Activated CD4-positive, alpha-beta T cell treated with anti-CD3 and anti-CD28 coated beads for 36 hours (primary cell): ENCODE measurements around the gene TMEM54. TPM values are rescaled to one million over a fixed set of nuclear protein-coding genes. Genes with fewer than 3 reads are reported as not detected.

Experiments
- ATAC-seq: fragments of 200-7000 bp; cut with Tn5 transposase; one replicate; pipeline ENCODE4 v1.10.0; 2021; ENCODE audit warnings: mild to moderate bottlenecking, moderate library complexity
- CTCF ChIA-PET: fragments of 350-600 bp; sonication (Branson Sonifier 250); formaldehyde crosslinking; loops from one replicate; lab custom pipeline; 2021; ENCODE audit warnings: antibody characterized with exemption; lab: Charles Lee
- POLR2A ChIA-PET: fragments of 350-600 bp; sonication (Branson Sonifier 250); formaldehyde crosslinking; loops from one replicate; lab custom pipeline; 2021; ENCODE audit warnings: antibody characterized with exemption, inconsistent platforms; lab: Charles Lee
- DNase-seq: peaks from one replicate; pipeline ENCODE4 v3.0.0-alpha.2; 2020
- H3K27ac Mint-ChIP-seq: one replicate; pipeline ENCODE4 v1.8.0; 2021; ENCODE audit warnings: mixed read lengths
- H3K27me3 Mint-ChIP-seq: one replicate; pipeline ENCODE4 v1.8.0; 2021; ENCODE audit warnings: mixed read lengths
- H3K36me3 Mint-ChIP-seq: one replicate; pipeline ENCODE4 v1.8.0; 2021; ENCODE audit warnings: low read depth, mixed read lengths
- H3K4me1 Mint-ChIP-seq: one replicate; pipeline ENCODE4 v1.8.0; 2021; ENCODE audit warnings: mixed read lengths
- H3K4me3 Mint-ChIP-seq: one replicate; pipeline ENCODE4 v1.8.0; 2021; ENCODE audit warnings: mild to moderate bottlenecking, moderate library complexity, mixed read lengths
- H3K9me3 Mint-ChIP-seq: one replicate; pipeline ENCODE4 v1.8.0; 2021; ENCODE audit warnings: low read depth, mixed read lengths
- intact Hi-C, 2 experiments: fragments of 100-400 bp; cut with DNase I in 1 of 2; cut with micrococcal nuclease in 1 of 2; formaldehyde crosslinking; loops; one replicate each; pipeline versions ENCODE4 v1.14.2 to v1.15.1; 2022 to 2024; cut with DNase I, micrococcal nuclease
- total RNA-seq, 2 experiments: library from RNA; stranded (reverse); gene quantifications; one replicate each; pipeline ENCODE4 v1.2.3, GENCODE V29; 2021

TMEM54 gene
- total RNA-seq, 2 experiments from 2014 or later = 1.4 to 1.7 TPM

DNA sequence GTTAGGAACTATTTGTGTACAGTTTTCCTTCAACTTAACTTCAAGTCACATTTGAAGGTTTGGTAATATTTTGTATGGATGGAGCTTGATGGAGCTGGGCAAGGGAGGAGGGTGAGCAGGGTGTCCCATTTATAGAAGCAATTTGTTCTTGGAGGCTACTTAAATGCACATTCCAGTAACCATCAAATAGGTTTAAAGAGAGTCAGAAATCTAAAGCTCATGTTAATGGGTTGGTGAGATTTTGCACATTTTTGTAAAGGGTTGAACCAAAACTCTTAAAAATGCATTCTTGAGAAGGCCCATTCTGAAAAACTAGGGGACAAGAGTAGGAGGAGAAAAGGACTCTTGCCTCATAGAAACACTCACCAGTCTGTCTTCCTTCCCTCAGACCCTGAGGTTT lies 40.6 kb downstream of the TMEM54 start:
- POLR2A ChIA-PET = interaction anchor here (0.6 kb wide), 1 partner anchor 37 kb away, joined by 5 read pairs; no protein-coding TSS in a partner anchor
- no peak overlapping the region for H3K4me3 Mint-ChIP-seq
- H3K4me1 Mint-ChIP-seq = no peaks in the 10 kb centered on the region

GRCh38 chr1:32859915-32860314 lies 41.3 kb downstream of the TMEM54 start:
- Mint-ChIP-seq H3K27me3 (no peaks in the 10 kb centered on the region), H3K36me3 (peaks cover 15% of the 10 kb centered on the region), H3K27ac (no peak overlapping the region), H3K4me3 (no peak overlapping the region), H3K4me1 (no peaks in the 10 kb centered on the region), H3K9me3 (no peaks in the 10 kb centered on the region)
- ChIA-PET CTCF (interaction anchor here (0.6 to 0.7 kb wide), 4 partner anchors 8 to 744 kb away, joined by 3 read pairs; no protein-coding TSS in a partner anchor), POLR2A (interaction anchor here (0.6 kb wide), 2 partner anchors 37 to 169 kb away, joined by 4 to 5 read pairs; no protein-coding TSS in a partner anchor)
- ATAC-seq (no peak), DNase-seq (no peak)
- intact Hi-C loops = no loop called here

More for the DNA sequence above, 40.6 kb downstream of the TMEM54 start:
- ATAC-seq (no peak), DNase-seq (no peak)
- H3K36me3 Mint-ChIP-seq = peaks cover 14% of the 10 kb centered on the region
- intact Hi-C loops = no loop called here
- H3K27me3 Mint-ChIP-seq = no peaks in the 10 kb centered on the region
- H3K27ac Mint-ChIP-seq = no peak overlapping the region
- CTCF ChIA-PET = interaction anchor here (0.6 to 1.2 kb wide), 7 partner anchors 9 to 744 kb away, joined by 3 to 4 read pairs (median 3); no protein-coding TSS in a partner anchor
- no peaks in the 10 kb centered on the region for H3K9me3 Mint-ChIP-seq

- H3K4me1 Mint-ChIP-seq = no peaks in the 10 kb centered on the region
- POLR2A ChIA-PET = no interaction called here
- no peak for DNase-seq
- intact Hi-C loops = no loop called here
- CTCF ChIA-PET = interaction anchor here (0.5 to 0.6 kb wide), 3 partner anchors 116 to 388 kb away, joined by 3 read pairs; no protein-coding TSS in a partner anchor
- H3K36me3 Mint-ChIP-seq = peaks cover 24% of the 10 kb centered on the region
- no peaks in the 10 kb centered on the region for H3K9me3 Mint-ChIP-seq
- H3K27ac Mint-ChIP-seq = no peak overlapping the region
- H3K4me3 Mint-ChIP-seq = no peak overlapping the region
- H3K27me3 Mint-ChIP-seq = no peaks in the 10 kb centered on the region
- no peak for ATAC-seq
Measured at GRCh38 chr1:32858791-32859190, 42.4 kb downstream of the TMEM54 start.

DNA sequence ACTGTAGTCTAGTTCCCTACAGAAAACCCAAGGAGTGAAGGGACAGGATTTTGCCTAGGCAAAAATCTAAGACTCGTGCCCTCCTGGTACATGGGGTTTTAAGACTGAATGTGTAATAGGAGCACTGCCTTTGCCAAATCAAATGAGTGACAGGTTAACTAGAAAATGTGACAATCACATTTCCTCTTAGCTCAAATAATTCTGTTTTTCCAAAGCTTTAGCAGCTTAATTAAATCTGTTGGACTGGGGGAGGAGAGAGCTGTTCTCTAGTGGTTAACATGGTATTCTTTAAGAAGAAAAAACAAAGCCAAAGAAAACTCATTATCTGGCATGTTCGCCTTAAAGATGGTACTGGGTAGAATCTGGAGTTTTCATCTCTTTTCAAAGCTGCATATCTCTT lies 43.1 kb downstream of the TMEM54 start:
- no peak overlapping the region for H3K27ac Mint-ChIP-seq
- no peaks in the 10 kb centered on the region for H3K27me3 Mint-ChIP-seq
- peaks cover 29% of the 10 kb centered on the region for H3K36me3 Mint-ChIP-seq
- H3K9me3 Mint-ChIP-seq = no peaks in the 10 kb centered on the region
- no peak for ATAC-seq
- intact Hi-C loops = no loop called here
- DNase-seq = no peak
- no peak overlapping the region for H3K4me3 Mint-ChIP-seq
- ChIA-PET POLR2A (no interaction called here), CTCF (interaction anchor here (0.5 to 0.6 kb wide), 2 partner anchors 115 to 256 kb away, joined by 3 read pairs; no protein-coding TSS in a partner anchor)
- no peaks in the 10 kb centered on the region for H3K4me1 Mint-ChIP-seq

- no peaks in the 10 kb centered on the region for H3K4me1 Mint-ChIP-seq
- no peaks in the 10 kb centered on the region for H3K9me3 Mint-ChIP-seq
- H3K27me3 Mint-ChIP-seq = no peaks in the 10 kb centered on the region
- ChIA-PET CTCF (no interaction called here), POLR2A (no interaction called here)
- DNase-seq = no peak
- intact Hi-C loops = no loop called here
- no peak overlapping the region for H3K27ac Mint-ChIP-seq
- ATAC-seq = no peak
- H3K36me3 Mint-ChIP-seq = peaks cover 27% of the 10 kb centered on the region
- no peak overlapping the region for H3K4me3 Mint-ChIP-seq
Measured at GRCh38 chr1:32855861-32856617, 45.1 kb downstream of the TMEM54 start.

DNA sequence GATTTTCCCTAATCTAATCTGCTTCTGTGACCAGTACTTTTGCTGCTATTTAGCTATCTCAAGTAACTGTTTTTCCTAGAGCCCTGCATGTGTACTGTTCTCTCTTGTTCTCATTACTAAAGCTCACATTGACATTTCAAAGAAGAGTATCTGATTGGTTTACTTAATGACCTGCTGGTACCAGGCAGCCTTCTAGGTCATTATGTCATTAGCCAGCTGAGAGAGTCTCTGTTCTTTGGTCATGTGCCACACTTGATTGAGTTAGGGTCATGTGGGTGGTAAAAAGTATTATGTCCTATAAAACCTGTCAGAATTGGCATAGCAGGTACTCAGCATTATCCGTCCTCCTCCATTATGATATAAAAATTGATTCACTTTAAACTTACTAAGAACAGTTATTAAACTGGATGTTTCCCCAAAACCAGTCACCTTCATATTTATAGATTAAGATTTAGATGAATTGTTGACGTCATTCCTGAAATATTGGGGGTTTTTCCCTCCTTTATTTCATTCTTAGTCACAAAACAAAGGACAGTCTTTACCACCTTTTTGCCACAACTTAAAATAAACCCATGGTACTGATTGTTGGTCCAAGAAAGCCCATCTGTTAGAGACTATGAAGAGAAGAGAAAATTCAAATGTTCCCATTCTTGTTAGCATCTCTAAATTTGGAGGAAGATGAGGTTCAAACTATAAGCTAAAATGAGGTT lies 52.7 kb downstream of the TMEM54 start:
- Mint-ChIP-seq H3K9me3 (no peaks in the 10 kb centered on the region), H3K36me3 (peaks cover 21% of the 10 kb centered on the region), H3K27ac (no peak overlapping the region), H3K4me3 (no peak overlapping the region), H3K27me3 (no peaks in the 10 kb centered on the region), H3K4me1 (peaks cover 4% of the 10 kb centered on the region)
- DNase-seq (no peak), ATAC-seq (no peak)
- ChIA-PET POLR2A (interaction anchor here (0.7 kb wide), 1 partner anchor 22 kb away, joined by 4 read pairs; no protein-coding TSS in a partner anchor), CTCF (interaction anchor here (0.6 to 0.7 kb wide), 3 partner anchors 24 to 66 kb away, joined by 3 to 5 read pairs (median 3); no protein-coding TSS in a partner anchor)
- intact Hi-C loops = no loop called here

Other genes starting within 250 kb of the TMEM54 start
- gene SYNC, start 198.6 kb downstream of the TMEM54 start, total RNA-seq = not detected
- 100 to 1,000 TPM; 259 to 309 TPM for gene YARS1, start 84.0 kb downstream of the TMEM54 start, total RNA-seq
- 10 to 100 TPM; 27.9 to 34.3 TPM for gene S100PBP, start 83.7 kb downstream of the TMEM54 start, total RNA-seq
- not detected for gene FNDC5, start 30.5 kb downstream of the TMEM54 start, total RNA-seq
- gene HPCA, start 14.9 kb downstream of the TMEM54 start, total RNA-seq = under 1 TPM in 1 of 2 experiments, not detected in 1; 0.49 TPM
- gene RNF19B, start 63.4 kb upstream of the TMEM54 start, total RNA-seq = 10 to 100 TPM; 22.5 to 23.9 TPM
- 100 to 1,000 TPM; 386 to 464 TPM for gene AK2, start 135.5 kb upstream of the TMEM54 start, total RNA-seq
- gene AZIN2, start 179.8 kb upstream of the TMEM54 start, total RNA-seq = 1 to 10 TPM in 1 of 2 experiments, under 1 TPM in 1; 0.98 to 2.1 TPM